Ascending aorta (tissue), 2 donors: ENCODE measurements around the gene LPGAT1. TPM values are rescaled to one million over a fixed set of nuclear protein-coding genes. Genes with fewer than 3 reads are reported as not detected.

Experiments used
- DNase-seq, 2 donors: peaks; one replicate each; pipeline ENCODE4 v3.0.0-alpha.2; 2019; ENCODE audit warnings: low spot score in 2 of 2
- H3K27ac ChIP-seq, 2 donors: fragments of 200-600 bp; sonication (generic); one replicate each; pipeline ENCODE4 v1.5.1; 2016 to 2017; ENCODE audit warnings: mild to moderate bottlenecking in 1 of 2
- H3K27me3 ChIP-seq: fragments of 200-600 bp; sonication (generic); one replicate; pipeline ENCODE4 v1.5.1; 2017
- H3K36me3 ChIP-seq, 2 donors: fragments of 200-600 bp; sonication (generic); one replicate each; pipeline ENCODE4 v1.5.1; 2016
- H3K4me1 ChIP-seq, 2 donors: fragments of 200-600 bp; sonication (generic); one replicate each; pipeline ENCODE4 v1.5.1; 2016 to 2017; ENCODE audit warnings: mild to moderate bottlenecking in 1 of 2
- H3K4me3 ChIP-seq, 2 donors: fragments of 200-600 bp; sonication (generic); one replicate each; pipeline ENCODE4 v1.5.1; 2016 to 2017; ENCODE audit warnings: mild to moderate bottlenecking in 1 of 2
- H3K9me3 ChIP-seq, 2 donors: fragments of 200-600 bp; sonication (generic); one replicate each; pipeline ENCODE4 v1.5.1; 2016
- intact Hi-C: fragments of 100-400 bp; cut with DNase I; formaldehyde crosslinking; loops from one replicate; pipeline ENCODE4 v1.15.1; 2023
- total RNA-seq: library from RNA; depleted of rRNA; stranded (reverse); fragments of >200 nt; gene quantifications from one replicate; pipeline ENCODE4 v1.1.0, GENCODE V29; 2016
- TF ChIP-seq, protein P1 (sequence below), 3 experiments: fragments of 200-600 bp in 2 of 3; fragments of 450-650 bp in 1 of 3; sonication (generic) in 2 of 3; IDR thresholded peaks; one replicate each; pipeline ENCODE4 v1.5.1; 2016 to 2019; ENCODE audit warnings: antibody characterized with exemption in 3 of 3, mild to moderate bottlenecking in 1 of 3, moderate library complexity in 1 of 3

Gene LPGAT1
- total RNA-seq, 1 donor from 2014 or later = 17.1 TPM

DNA sequence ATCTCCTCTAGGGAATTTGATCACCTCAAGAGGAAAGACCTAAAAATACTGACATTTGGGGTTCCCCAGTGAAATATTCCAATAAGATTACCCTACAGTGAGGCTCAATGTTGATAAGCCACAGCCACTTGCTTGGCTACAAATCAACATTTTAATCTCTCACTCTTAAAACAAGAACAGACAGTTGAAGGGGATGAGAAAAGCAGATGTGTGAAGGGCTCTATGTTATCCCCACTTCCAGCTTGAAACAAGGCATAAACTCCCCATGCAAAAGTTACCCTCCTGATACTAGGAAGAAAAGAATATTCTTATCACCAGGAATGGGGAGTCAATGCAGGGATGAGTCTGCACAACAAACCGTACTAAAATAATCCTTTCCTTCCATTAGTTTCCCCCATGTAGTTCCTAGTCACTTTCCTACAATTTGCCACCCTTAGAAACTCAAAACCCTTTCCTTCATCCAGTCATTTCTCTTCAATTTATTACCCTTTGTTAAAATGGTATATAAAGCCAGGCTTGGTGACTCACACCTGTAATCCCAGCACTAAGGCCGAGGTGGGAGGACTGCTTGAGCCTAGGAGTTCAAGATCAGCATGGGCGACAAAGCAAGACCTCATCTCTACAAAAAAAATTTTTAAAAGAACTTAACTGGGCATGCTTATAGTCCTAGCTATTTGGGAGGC, 29.5 kb downstream of the LPGAT1 start:
- Histone ChIP-seq H3K4me3 (no peak overlapping the region), H3K36me3 (peaks cover 0 to 8% of the 10 kb centered on the region in 2 donors), H3K27ac (no peak overlapping the region), H3K4me1 (no peaks in the 10 kb centered on the region), H3K9me3 (no peaks in the 10 kb centered on the region), H3K27me3 (no peaks in the 10 kb centered on the region)
- intact Hi-C loops = no loop called here
- no peak for DNase-seq
- TF ChIP-seq, protein P1, sequence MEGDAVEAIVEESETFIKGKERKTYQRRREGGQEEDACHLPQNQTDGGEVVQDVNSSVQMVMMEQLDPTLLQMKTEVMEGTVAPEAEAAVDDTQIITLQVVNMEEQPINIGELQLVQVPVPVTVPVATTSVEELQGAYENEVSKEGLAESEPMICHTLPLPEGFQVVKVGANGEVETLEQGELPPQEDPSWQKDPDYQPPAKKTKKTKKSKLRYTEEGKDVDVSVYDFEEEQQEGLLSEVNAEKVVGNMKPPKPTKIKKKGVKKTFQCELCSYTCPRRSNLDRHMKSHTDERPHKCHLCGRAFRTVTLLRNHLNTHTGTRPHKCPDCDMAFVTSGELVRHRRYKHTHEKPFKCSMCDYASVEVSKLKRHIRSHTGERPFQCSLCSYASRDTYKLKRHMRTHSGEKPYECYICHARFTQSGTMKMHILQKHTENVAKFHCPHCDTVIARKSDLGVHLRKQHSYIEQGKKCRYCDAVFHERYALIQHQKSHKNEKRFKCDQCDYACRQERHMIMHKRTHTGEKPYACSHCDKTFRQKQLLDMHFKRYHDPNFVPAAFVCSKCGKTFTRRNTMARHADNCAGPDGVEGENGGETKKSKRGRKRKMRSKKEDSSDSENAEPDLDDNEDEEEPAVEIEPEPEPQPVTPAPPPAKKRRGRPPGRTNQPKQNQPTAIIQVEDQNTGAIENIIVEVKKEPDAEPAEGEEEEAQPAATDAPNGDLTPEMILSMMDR (IDR thresholded peaks at IDR 0.05) = no peak

DNA sequence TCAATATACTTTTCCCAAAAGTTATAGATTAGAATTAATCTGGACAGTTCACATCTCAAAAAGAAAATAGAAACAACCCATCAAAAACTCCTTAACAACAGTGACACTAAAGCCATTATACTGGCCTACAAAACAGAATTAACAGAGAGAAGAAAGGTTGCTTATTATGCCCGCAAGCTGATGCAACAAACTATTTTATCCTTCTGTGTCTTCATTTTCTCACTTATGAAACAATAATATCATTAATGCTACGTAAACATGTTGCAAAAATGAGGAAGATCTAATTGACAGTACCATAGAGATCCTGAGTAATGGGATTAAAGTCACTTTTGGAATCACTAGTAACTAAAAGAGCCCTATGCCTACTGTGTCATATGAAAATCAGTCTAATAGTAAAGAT, 32.6 kb downstream of the LPGAT1 start:
- TF ChIP-seq, protein P1 (IDR thresholded peaks at IDR 0.05) = no peak
- Histone ChIP-seq H3K9me3 (no peaks in the 10 kb centered on the region), H3K27me3 (no peaks in the 10 kb centered on the region), H3K4me3 (no peak overlapping the region), H3K4me1 (no peaks in the 10 kb centered on the region), H3K36me3 (peaks cover under 1 to 4% of the 10 kb centered on the region in 2 donors), H3K27ac (no peak overlapping the region)
- DNase-seq = no peak
- intact Hi-C loops = no loop called here

DNA sequence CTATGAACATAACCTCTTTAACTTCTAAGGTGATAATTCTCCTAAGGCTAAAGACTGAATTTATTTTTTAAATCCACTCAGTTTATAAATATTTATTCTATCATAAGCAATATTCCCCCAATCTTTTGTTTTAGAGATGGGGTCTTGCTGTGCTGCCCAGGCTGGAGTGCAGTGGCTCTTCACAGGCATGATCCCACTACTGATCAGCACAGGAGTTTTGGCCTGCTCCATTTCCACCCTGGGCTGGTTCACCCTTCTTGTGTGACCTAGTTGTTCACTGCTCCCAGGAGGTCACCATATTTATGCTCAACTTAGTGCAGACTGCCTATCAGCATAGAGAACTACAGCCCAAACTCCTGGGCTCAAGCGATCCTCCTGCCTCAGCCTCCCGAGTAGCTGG, 38.6 kb downstream of the LPGAT1 start:
- Histone ChIP-seq H3K4me1 (no peaks in the 10 kb centered on the region), H3K27ac (no peak overlapping the region), H3K9me3 (no peaks in the 10 kb centered on the region), H3K36me3 (peaks cover 14 to 19% of the 10 kb centered on the region in 2 donors), H3K27me3 (no peaks in the 10 kb centered on the region), H3K4me3 (no peak overlapping the region)
- intact Hi-C loops = no loop called here
- TF ChIP-seq, protein P1 (IDR thresholded peaks at IDR 0.05) = no peak
- DNase-seq = no peak

DNA sequence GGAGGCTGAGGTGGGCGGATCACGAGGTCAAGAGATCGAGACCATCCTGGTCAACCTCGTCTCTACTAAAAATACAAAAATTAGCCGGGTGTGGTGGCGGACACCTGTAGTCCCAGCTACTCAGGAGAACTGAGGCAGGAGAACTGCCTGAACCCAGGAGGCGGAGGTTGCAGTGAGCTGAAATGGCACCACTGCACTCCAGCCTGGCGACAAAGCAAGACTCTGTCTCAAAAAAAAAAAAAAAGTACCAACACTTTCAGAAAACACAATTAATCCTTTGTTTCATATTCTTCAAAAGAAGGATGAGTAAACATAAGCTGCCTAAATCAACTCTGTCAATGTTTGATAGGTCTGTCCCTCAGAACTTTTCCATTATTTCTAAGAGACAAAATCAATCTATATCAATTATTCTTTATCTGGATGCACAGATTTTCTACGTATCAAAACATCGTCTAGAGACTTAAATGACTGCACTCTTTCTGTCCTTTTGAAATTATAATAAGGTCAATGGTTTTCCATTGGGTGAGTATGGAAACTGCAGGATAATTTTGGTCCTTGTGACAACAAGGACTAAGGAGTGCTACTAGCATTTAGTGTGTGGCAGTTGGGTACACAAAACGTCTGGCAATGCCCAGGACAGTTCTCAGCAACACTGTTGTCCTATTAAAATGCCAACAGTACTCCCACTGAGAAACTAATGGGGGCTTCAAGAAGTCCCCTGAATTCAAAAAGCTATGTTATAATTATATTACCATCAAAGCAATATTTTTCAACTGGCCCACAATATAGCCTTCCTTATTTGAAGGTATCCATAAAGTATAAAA, 40.7 kb downstream of the LPGAT1 start:
- TF ChIP-seq, protein P1 (IDR thresholded peaks at IDR 0.05) = no peak
- intact Hi-C loops = no loop called here

DNA sequence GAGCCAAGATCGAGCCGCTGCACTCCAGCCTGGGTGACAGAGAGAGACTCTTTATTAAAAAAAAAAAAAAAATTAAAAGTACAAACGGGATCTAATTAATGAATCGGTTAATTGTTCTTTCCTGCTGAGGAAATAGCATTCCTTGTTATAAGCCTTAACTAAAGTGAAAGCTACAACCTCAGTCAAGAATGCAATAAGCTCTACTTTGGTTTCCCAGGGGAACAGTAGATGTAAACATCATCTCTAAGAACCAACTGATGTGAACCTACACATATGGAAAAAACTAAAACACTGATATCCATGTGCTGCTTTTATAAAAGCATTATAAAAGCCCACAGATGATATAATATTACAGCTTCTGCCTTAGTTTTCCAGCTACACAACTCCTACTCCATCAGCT, 41.9 kb downstream of the LPGAT1 start:
- H3K36me3 ChIP-seq = peaks cover 16 to 20% of the 10 kb centered on the region in 2 donors
- H3K27ac ChIP-seq = no peak overlapping the region
- intact Hi-C loops = no loop called here
- H3K4me1 ChIP-seq = no peaks in the 10 kb centered on the region
- no peaks in the 10 kb centered on the region for H3K9me3 ChIP-seq
- TF ChIP-seq, protein P1 (IDR thresholded peaks at IDR 0.05) = no peak
- DNase-seq = no peak
- no peaks in the 10 kb centered on the region for H3K27me3 ChIP-seq
- H3K4me3 ChIP-seq = no peak overlapping the region

More for the DNA sequence above, 40.7 kb downstream of the LPGAT1 start:
- Histone ChIP-seq H3K9me3 (no peaks in the 10 kb centered on the region), H3K27ac (no peak overlapping the region), H3K4me3 (no peak overlapping the region), H3K27me3 (no peaks in the 10 kb centered on the region), H3K4me1 (no peaks in the 10 kb centered on the region), H3K36me3 (peaks cover 16 to 20% of the 10 kb centered on the region in 2 donors)
- DNase-seq = no peak
